ENCODE measurements around the gene DTX3.

The DTX3 gene

DNA sequence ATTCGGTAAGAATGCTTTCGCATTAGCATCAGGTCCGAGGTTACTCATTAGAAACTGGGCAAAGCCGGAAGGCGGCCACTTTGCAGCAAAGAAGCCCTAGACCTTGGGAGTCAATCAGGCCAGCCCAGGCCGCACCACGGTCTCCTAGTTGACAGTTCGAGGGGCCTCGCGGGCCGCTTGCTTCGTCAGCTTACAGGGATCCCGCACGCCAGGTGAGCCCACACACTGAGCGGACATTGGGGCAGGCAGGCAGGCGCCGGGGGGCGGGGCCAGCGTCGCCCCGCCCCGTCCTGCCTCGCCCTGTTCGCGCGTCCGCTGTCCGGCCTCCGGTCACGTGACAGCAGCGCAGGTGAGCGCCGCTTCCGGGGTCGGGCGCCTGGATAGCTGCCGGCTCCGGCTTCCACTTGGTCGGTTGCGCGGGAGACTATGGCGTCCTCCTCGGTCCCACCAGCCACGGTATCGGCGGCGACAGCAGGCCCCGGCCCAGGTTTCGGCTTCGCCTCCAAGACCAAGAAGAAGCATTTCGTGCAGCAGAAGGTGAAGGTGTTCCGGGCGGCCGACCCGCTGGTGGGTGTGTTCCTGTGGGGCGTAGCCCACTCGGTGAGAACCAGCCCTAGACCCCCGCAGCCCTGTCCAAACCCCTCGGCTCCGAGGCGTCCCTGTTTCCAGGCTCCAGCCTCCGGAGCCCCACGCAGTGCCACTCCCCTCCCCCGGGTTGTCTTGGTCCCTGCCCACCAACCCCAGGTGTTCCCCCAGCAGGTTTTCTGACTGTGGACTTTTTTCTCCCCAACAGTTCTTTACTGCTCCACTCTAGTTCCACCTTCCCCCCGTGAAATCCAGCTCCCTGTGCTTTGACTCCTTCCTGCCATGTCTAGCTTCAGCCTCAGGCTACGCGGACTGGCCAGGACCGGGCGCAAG is 13.5 kb upstream of the DTX3 start, which contains the start of gene PIP4K2C (continued):
- no peak for TF ChIP-seq BCL11B (tag by site-specific recombination; IDR thresholded peaks at IDR 0.05; ENCODE audit: low read depth)
- TF ChIP-seq ZNF530 (tag by site-specific recombination; IDR thresholded peaks at IDR 0.05; ENCODE audit: low read depth) = no peak
- TF ChIP-seq ZNF624 (tag by site-specific recombination; IDR thresholded peaks at IDR 0.05) = no peak
- peak; percentile 69; the same call in 1 of the 2 replicates for TF ChIP-seq YY1 (tag by site-specific recombination; IDR thresholded peaks at IDR 0.05)
- no peak for TF ChIP-seq ZNF174 (tag by site-specific recombination; IDR thresholded peaks at IDR 0.05)
- TF ChIP-seq ZNF449 (tag by site-specific recombination; IDR thresholded peaks at IDR 0.05) = 0 out of 2 replicates have a peak, but pooled peaks have one; percentile 11
- no peak for TF ChIP-seq ZNF488 (tag by site-specific recombination; IDR thresholded peaks at IDR 0.05)
- TF ChIP-seq ZNF394 (tag by site-specific recombination; IDR thresholded peaks at IDR 0.05; ENCODE audit: borderline replicate concordance) = no peak
- no peak for TF ChIP-seq PRDM10 (tag by site-specific recombination; IDR thresholded peaks at IDR 0.05)
- no peak; the same call in 1 of the 2 replicates for TF ChIP-seq ZFHX2 (tag by site-specific recombination; conservative IDR thresholded peaks at IDR 0.05)
- TF ChIP-seq, protein P1, sequence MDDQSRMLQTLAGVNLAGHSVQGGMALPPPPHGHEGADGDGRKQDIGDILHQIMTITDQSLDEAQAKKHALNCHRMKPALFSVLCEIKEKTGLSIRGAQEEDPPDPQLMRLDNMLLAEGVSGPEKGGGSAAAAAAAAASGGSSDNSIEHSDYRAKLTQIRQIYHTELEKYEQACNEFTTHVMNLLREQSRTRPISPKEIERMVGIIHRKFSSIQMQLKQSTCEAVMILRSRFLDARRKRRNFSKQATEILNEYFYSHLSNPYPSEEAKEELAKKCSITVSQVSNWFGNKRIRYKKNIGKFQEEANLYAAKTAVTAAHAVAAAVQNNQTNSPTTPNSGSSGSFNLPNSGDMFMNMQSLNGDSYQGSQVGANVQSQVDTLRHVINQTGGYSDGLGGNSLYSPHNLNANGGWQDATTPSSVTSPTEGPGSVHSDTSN (CRISPR knock-in tag; IDR thresholded peaks at IDR 0.05) = 0 out of 2 replicates have a peak, but pooled peaks have one; percentile 23
- no peak for TF ChIP-seq ZNF114 (tag by site-specific recombination; IDR thresholded peaks at IDR 0.05)
- TF ChIP-seq ZBTB20 (tag by site-specific recombination; IDR thresholded peaks at IDR 0.05) = peak; percentile 61
- TF ChIP-seq ZNF768 (tag by site-specific recombination; IDR thresholded peaks at IDR 0.05) = no peak
- TF ChIP-seq ZNF211 (tag by site-specific recombination; IDR thresholded peaks at IDR 0.05; ENCODE audit: low read depth) = no peak
- no peak for TF ChIP-seq ZNF560 (tag by site-specific recombination; IDR thresholded peaks at IDR 0.05; ENCODE audit: borderline replicate concordance)
- no peak for TF ChIP-seq RBAK (tag by site-specific recombination; IDR thresholded peaks at IDR 0.05)
- TF ChIP-seq ZNF585B (tag by site-specific recombination; IDR thresholded peaks at IDR 0.05) = no peak
- TF ChIP-seq ZNF10 (tag by site-specific recombination; IDR thresholded peaks at IDR 0.05) = peak; percentile 59; the same call in 1 of the 2 replicates
- peak; percentile 51 for TF ChIP-seq ZNF518A (tag by site-specific recombination; conservative IDR thresholded peaks at IDR 0.05; ENCODE audit: low read depth)
- TF ChIP-seq SETDB1 (IDR thresholded peaks at IDR 0.05; ENCODE audit: insufficient read length, low read length) = no peak
- peak; percentile 74 for TF ChIP-seq ZXDB (tag by site-specific recombination; IDR thresholded peaks at IDR 0.05)
- no peak for TF ChIP-seq ZNF510 (tag by site-specific recombination; IDR thresholded peaks at IDR 0.05; ENCODE audit: insufficient replicate concordance)
- no peak for TF ChIP-seq ZNF112 (tag by site-specific recombination; IDR thresholded peaks at IDR 0.05)
- TF ChIP-seq TRIM28 (IDR thresholded peaks at IDR 0.05; ENCODE audit: borderline replicate concordance, low read length) = no peak
- TF ChIP-seq ZNF133 (tag by site-specific recombination; IDR thresholded peaks at IDR 0.05) = no peak
- peak; percentile 94 for TF ChIP-seq ZEB2 (tag by site-specific recombination; IDR thresholded peaks at IDR 0.05)
